Transverse colon (tissue), 3 donors: Measurements from ENCODE around the gene FAM20A.

Source experiments
- CTCF ChIP-seq, 5 experiments: fragments of 200-600 bp in 3 of 5; fragments of 450-650 bp in 2 of 5; sonication (generic) in 3 of 5; IDR thresholded peaks; 1 replicate in 2 of 5; 2 replicates in 3 of 5; pipeline ENCODE4 v1.5.1; 2016 to 2017; ENCODE audit warnings: antibody characterized with exemption in 5 of 5, inconsistent platforms in 3 of 5, mild to moderate bottlenecking in 2 of 5, moderate library complexity in 1 of 5
- EP300 ChIP-seq: sonication (generic); formaldehyde crosslinking; IDR thresholded peaks from one replicate; pipeline ENCODE4 v1.6.1; 2017; ENCODE audit warnings: antibody characterized with exemption, low read depth

- peak in 1 of 5 experiments; percentile 9 for TF ChIP-seq CTCF (IDR thresholded peaks at IDR 0.05)
- no peak for TF ChIP-seq EP300
These were observed 868 bp downstream of the FAM20A start for GRCh38 chr17:68600067-68600930.
